Muscle of back (tissue), 11 donors: Measurements from ENCODE around the gene SLC29A2. TPM values are rescaled to one million over a fixed set of nuclear protein-coding genes. Genes with fewer than 3 reads are reported as not detected.
A peak's percentile ranks its signal among the peaks of the same experiment; 100 is the strongest.
"Not testable (repeated sequence)": the region's sequence is repeated elsewhere in the genome, so short reads cannot be mapped to it uniquely, and the experiment has no call there.

ENCODE experiments used
- DNase-seq, 3 donors: peaks; one replicate each; pipeline versions ENCODE4 v3.0.0 to v3.0.0-alpha.2; 2013
- polyA plus RNA-seq, 10 donors: library from polyadenylated mRNA; unstranded; fragments of 120-200 nt; gene quantifications; one replicate each; pipeline ENCODE4 v1.2.1, GENCODE V29; 2013; ENCODE audit not compliant: insufficient read length in 10 of 10

Gene SLC29A2
- polyA plus RNA-seq, 10 donors, result 14.5 to 30.4 (median 24.5) TPM

GRCh38 chr11:66350560-66351235, 20.9 kb downstream of the SLC29A2 start:
- not testable (repeated sequence) for DNase-seq

DNA sequence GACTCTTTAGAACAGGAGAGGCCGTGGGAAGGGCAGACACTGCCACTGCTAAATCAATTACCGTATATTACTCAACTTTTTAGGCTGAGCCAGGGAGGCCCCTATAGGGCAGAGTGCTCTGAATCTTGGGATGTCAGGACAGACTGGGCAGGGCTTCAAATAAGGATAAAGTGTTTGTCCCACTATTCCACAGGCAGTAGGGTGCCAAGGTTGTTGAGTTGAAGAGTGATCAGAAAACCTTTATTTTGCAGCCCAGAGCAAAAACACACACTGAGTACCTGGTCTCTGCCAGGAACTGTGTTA, 22.5 kb downstream of the SLC29A2 start:
- no peak for DNase-seq

DNA sequence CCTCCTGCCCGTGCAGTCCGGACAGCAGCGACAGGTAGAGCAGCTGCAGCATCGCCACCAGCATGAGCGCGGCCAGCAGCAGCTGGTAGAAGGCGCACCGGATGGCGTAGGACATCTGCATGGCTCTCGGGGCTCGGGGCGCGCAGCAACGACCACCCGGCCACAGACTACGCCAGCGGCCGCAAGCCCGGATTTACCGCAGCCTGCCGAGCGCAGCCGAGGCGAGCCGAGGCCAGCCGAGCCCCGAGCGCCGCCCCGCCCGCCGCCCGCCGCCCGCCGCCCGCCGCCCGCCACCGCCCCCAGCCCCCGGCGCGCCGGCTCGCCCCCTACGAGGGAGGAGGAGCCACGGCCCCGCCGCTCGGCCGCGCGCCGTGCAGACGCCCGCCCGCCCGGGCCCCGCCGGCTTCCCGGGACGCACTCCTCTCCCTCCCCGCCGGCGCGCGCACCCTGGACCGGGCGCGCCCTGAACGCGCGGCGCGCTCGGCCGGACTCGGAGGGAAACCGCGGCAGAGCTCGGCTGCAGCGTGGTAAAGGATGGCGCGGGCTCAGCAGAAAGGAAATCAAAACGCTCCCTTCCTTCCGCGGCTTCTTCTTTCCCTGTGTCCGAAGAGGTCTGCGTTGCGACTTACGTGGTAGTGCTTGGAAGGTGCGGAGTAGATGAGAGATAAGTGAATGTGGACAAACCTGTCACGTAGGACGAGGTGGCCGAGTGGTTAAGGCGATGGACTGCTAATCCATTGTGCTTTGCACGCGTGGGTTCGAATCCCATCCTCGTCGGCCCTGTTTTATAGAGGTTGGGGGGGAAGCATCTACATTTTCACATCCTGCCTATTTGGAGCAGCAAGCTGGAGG, 23.9 kb downstream of the SLC29A2 start, which contains the start of gene B4GAT1:
TSS of gene B4GAT1 (minus strand) at position 205 of the 852 bp plus-strand sequence. CDS start at position 121, 84 bp downstream.
- DNase-seq, result peak; percentile 93 to 96 (median 93)

DNA sequence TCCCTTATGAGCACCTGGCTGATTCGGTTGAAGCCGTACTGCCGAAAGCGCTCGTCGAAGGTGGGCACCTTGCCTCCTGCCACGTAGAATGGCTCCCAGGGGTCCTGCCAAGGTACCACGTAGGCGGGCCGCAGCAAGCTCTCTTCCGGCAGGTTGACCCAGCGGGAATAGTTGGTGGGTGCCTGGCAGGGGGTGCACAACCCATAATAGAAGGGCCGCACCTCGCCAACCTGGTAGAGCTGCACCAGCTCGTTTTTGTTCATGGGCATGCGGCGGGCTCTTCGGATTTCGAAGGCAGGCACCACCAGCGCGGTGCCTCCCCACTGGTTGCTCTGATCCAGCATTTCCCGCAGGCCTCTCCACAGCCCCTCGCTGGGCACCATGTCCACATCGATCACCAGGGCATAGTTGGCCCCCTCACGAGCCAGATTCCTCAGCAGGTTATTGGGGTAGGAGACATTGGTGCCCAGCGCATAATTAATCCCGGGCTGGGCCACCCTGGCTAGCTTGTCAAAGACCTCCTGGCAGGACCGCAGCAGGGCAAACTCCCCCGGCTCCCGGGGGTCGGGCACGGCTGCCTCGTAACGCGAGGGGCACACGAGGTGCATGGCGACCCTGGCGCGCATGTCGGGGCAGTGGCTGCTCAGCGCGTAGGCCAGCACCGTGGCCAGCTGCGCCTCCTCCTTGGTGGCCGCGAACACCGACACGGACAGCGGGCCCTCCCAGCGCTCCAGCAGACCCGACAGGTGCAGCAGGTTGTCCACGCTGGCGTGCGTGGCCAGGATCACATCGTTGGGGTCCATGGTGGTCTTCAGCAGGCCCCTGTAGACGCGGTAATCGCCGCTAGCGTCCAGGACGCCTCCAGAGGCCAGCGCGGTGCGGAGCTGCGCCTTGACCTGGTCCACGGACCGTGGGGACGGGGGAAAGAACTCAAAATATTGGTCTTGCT, 24.8 kb downstream of the SLC29A2 start:
- DNase-seq, result no peak

GRCh38 chr11:66345316-66345649, 26.3 kb downstream of the SLC29A2 start:
- no peak for DNase-seq

- peak; percentile 96 to 99 (median 98) for DNase-seq
These were observed 26.8 kb downstream of the SLC29A2 start, which contains the start of gene BRMS1 for GRCh38 chr11:66344550-66345315. TSS of gene BRMS1 (minus strand) at chr11:66345104. CDS start at chr11:66342234, 2,870 bp downstream.

GRCh38 chr11:66343176-66343575, 28.4 kb downstream of the SLC29A2 start:
- DNase-seq, result no peak

DNA sequence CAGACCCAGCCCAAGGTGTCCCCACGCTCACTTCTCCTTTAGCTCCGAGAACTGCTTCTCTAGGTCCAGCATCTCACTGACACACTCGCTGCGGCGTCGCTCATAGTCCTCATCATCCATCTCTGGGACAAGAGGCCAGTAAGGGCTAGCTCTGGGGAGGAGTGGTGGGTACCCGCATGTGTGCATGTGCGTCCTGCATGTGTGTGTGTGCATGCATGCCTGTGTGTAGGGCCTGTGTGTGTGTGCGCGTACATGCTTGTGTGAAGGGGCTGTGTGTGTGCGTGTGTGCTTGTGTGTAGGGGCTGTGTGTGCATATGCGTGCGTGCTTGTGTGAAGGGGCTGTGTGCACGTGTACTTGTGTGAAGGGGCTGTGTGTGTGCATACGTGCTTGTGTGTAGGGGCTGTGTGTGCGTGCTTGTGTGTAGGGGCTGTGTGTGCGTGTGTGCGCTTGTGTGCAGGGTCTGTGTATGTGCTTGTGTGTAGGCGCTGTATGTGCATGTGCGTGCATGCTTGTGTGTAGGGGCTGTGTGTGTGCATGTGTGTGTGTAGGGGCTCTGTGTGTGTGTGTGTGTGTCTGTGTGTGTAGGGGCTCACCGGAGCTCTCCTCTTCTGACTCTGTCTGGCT, 29.9 kb downstream of the SLC29A2 start:
- no peak for DNase-seq

DNA sequence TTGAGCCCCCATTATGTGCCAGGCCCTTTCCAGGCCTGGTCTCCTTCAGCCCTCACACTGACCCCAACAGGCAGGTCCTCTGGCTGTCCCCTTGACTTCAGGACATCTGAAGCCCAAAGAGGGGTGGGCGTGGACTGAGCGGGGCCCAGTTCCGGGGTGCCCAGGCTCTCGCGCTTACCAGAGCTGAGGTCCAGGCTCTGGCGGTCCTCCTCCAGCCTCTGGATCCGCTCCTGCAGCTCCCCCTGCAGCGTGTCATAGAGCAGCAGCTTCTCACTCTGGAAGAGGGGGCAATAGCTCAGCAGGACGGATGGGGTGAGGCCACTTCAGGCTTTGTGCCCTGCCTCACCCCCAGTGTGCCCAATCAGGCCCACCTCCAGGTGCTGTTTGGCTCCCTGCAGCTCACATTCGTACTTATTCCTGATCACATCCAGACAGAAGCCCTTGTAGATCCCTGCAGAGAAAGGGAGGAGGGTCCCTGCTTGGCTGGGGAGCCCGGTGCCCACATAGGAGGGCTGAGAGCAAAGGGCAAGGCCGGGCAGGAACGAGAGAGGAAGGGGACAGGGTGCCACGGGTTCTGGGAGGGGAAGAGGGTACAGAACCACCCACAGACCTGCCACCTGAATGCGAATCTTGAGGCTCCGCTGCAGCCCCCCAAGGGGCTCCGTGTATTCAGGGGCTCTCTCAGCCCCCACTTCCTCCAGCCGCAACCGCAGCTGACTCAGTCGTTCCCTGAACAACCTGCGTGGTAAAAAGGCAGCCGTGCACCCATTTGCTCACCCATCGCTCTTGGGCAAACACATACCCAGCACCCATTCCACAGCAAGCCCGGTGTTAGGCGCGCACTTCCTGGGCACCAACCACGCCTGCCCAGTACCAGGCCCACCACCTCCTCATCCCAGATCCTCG, 30.7 kb downstream of the SLC29A2 start:
- no peak for DNase-seq

GRCh38 chr11:66339686-66340483, 31.7 kb downstream of the SLC29A2 start:
- no peak for DNase-seq

DNA sequence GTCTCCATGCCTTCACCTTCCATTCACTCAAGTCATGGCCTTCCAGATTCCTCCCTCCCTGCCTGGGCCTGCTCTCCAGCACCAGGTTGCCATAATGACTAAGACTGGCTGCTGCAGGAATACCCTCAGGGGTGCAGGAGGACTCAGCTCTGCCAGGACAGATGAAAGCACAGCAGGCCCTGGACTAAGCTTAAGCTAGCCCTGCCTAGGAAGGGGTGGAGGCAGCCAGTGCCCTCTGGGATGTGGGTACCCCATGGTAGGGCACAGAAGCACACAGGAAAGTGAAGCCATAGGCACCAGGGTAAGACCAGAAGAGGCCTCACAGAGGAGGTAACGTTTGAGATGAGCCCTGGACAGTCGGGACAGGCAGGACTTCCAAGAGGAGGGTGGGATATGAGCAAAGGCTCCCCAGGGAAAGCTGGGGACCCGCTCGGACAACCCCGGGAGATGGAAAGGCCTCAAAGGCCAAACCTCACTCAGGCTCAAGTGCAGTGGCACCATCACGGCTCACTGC, 32.3 kb downstream of the SLC29A2 start:
- no peak for DNase-seq

DNA sequence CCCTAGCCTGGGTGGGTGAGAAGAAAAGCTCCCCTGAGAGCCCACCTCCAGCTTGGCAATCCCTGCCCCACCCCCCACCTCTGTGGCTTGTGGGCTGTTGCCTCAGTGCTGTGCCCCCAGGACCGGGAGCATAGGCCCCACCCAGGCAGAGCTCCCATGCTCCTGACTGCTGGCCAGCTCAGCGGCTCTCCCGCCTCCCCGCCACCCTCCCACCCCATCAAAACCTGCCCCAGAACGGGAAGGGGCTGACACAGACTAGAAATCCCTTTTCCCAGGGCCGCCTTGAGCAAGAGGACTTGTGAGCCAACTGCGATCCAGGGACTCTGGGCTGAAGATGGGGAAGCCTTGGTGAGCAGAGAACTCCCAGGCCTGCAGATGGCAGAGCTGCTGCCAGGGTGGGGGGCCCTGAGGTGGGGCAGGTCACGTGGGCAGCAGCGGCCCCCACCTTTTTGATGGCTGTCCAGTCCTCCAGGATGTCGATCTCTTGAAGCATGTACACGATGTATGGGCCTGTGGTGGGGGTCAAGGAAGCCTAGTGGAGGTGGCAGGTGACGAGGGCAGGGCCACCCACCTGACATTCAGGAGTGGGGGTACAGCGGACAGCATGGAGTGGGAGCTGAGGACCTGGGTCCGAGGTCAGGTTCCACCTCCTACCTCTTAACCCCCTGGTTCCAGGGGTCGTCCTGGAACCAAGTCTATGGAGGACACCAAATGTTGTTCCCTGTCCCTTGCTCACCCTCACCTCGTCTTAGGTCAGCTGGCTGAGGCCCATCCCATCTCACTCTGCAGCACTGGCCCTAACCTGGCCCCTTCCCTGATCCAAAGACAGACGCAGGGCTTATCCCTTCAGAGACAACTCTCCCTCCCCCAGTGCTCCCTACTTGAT, 33.0 kb downstream of the SLC29A2 start:
- DNase-seq, result no peak

DNA sequence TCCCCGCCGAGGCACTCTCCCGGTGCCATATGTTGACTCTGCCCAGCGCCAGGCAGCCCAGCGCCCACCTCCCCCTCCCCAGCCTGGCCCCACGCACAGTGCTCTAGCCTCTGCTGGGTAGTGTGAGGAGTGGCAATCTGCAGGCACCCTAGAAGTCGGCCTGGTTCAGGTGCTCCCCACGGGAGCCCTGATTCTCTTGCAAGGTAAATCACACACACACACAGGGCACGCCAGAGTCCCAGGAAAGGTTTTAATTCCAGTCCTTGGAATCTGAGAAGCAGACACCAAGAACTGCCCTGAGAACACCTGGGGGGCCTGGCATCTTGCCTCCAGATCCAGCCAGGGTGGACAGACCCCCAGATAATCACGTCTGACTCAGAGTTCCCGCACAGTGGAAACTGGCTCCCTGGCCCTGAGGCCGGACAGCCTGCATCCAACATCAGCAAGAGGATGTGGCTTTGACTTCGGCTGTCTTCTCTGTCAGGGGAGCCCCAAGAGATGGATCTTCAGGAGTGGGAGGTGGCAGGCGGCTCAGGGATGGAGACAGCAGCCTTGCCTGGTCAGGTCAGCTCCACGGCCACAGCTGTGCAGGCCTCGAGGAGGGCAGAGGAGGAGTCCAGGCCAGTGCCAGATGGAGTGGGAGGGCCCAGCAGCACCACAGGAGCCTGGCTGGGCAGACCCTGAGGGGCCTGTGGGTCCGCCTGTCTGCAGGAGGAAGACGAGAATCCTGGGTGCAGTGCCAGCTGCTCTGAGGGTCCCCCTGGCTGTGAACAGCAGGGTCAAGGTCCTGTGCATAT, 34.3 kb downstream of the SLC29A2 start:
- DNase-seq, result no peak

DNA sequence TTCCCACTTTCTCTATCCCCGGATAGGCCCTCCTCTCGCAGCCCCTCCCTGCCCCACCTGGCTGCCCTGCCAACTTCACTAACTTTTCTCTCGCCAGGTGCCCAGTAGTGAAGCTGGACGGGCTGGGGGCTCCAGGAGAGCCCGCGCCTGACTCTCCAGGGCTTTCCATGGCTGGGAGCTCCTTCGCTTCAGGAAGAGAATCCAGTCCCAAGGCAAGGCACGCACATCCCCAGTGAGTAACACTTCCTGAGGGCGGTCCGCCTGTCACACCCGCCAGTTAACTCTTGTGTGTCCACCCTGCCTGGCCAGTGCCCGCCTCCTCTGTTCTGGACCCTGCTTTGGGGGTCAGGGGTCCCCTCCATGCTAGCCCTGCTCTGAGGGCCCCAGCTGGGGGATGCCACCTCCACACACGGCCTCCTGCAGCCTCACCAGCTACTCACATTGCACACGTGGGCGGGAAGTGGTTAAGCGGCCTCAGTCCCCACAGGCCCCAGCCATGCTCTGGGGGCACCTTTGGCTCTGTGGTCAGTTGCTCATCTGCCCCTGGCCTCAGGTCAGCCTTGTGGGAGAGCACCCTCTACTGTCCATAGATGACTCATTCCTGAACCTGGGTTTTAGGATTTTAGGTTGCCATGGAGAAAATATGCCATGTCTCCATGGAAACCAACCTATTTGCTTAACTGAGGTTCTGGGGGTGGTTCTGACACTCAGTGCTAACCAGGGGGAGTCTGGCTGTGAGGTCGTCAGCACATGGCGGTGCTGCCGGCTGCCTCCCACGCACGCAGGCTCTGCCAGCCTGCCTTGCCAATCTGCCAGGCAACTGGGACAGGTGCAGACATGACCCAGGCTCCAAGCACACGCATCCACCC, 35.1 kb downstream of the SLC29A2 start, which contains the start of gene RIN1:
TSS of gene RIN1 (minus strand) at position 201 of the 869 bp plus-strand sequence. CDS start at position 169, 32 bp downstream.
- peak; percentile 58 to 82 (median 79) for DNase-seq

GRCh38 chr11:66335531-66336233, 35.9 kb downstream of the SLC29A2 start:
- DNase-seq, result peak in 1 of 3 donors; percentile 72
